ENCODE results near the gene IQGAP1.
A peak's percentile ranks its signal among the peaks of the same experiment; 100 is the strongest.
"Not testable (repeated sequence)": the region's sequence is repeated elsewhere in the genome, so short reads cannot be mapped to it uniquely, and the experiment has no call there.

Gene IQGAP1

DNA sequence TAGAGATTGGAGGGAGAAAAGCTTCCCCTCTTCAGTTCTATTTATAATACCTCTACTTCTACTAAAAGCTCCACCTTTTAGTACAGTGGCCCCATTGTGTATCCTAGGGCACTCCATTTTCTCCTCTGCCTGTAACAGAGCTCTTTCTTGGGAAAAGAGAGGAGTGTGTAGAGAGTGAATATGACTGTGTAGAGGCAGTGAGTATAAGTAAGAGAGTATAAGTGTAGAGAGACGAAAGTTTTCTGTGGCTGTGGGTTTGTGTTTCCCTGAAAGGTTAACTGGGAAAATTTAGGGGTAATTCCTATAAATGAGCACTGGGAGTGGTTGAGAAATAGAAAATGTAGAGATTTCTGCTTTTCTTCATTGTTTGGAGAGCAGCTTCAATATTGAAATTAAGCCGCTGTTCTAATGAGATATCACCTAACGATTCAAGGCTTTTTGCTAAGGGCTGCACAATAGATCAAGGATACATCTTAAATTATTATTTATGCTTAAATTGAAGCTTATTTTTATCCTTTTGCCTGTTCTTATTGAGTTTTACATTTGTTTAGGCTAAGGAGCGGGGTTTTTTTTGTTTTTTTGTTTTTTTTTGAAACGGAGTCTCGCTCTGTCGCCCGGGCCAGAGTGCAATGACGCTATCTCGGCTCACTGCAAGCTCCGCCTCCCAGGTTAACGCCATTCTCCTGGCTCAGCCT lies 6.9 kb downstream of the IQGAP1 start:
- H3K4me1 Mint-ChIP-seq, result peaks cover 71% of the 10 kb centered on the region
- H3K9me3 Mint-ChIP-seq, result no peaks in the 10 kb centered on the region
- ATAC-seq (no peak), DNase-seq (no peak)
- H3K27ac Mint-ChIP-seq, result peak overlapping the region in 1 of 2 donors; percentile 40
- peak overlapping the region in 1 of 2 donors; percentile 45 for H3K4me3 Mint-ChIP-seq
- no peaks in the 10 kb centered on the region for H3K27me3 Mint-ChIP-seq

GRCh38 chr15:90396321-90396720 lies 8.3 kb downstream of the IQGAP1 start:
- ATAC-seq, result no peak
- H3K27ac Mint-ChIP-seq, result no peak overlapping the region
- DNase-seq, result no peak
- H3K9me3 Mint-ChIP-seq, result no peaks in the 10 kb centered on the region
- H3K27me3 Mint-ChIP-seq, result no peaks in the 10 kb centered on the region
- H3K4me1 Mint-ChIP-seq, result peaks cover 71% of the 10 kb centered on the region
- no peak overlapping the region for H3K4me3 Mint-ChIP-seq

- ATAC-seq (peak; percentile 66), DNase-seq (no peak)
- Mint-ChIP-seq H3K27ac (peak overlapping the region; percentile 95 to 99), H3K4me3 (peak overlapping the region; percentile 63 to 72), H3K27me3 (no peaks in the 10 kb centered on the region), H3K9me3 (no peaks in the 10 kb centered on the region), H3K4me1 (peaks cover 73% of the 10 kb centered on the region)
These were observed 12.1 kb downstream of the IQGAP1 start for GRCh38 chr15:90400005-90400758.

- Mint-ChIP-seq H3K4me3 (peak overlapping the region; percentile 63 to 72), H3K27me3 (no peaks in the 10 kb centered on the region), H3K27ac (peak overlapping the region; percentile 95 to 99), H3K9me3 (no peaks in the 10 kb centered on the region), H3K4me1 (peaks cover 72% of the 10 kb centered on the region)
- DNase-seq, result peak; percentile 52 to 70
- ATAC-seq, result peak; percentile 100
These were observed 12.8 kb downstream of the IQGAP1 start for GRCh38 chr15:90400759-90401314.

DNA sequence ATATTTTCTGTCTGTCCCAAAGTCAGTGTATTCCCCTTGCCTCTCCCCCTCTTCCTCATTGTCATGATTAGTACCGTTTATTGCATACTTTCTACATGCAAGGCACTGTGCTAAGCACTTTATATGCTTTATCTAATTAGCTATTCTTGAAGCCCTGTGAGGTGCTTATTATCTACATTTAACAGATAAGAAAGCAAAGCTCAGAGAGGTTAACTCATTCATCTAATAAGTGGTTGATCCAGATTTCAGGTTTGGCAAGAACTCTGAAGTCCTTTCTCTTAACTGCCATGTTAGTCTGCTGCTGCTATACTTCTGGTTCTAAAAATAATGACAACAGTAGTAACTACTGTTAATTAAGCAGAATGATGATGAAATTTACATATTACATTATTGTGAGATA lies 13.5 kb downstream of the IQGAP1 start:
- Mint-ChIP-seq H3K4me1 (peaks cover 73% of the 10 kb centered on the region), H3K27ac (peak overlapping the region; percentile 95 to 99), H3K4me3 (peak overlapping the region; percentile 63 to 72), H3K9me3 (no peaks in the 10 kb centered on the region), H3K27me3 (no peaks in the 10 kb centered on the region)
- DNase-seq (no peak), ATAC-seq (no peak)

- Mint-ChIP-seq H3K27me3 (no peaks in the 10 kb centered on the region), H3K9me3 (no peaks in the 10 kb centered on the region), H3K4me1 (peaks cover 80% of the 10 kb centered on the region), H3K4me3 (peak overlapping the region; percentile 31 to 47), H3K27ac (peak overlapping the region; percentile 38 to 99)
- no peak for ATAC-seq
- DNase-seq, result no peak
These were observed 14.2 kb downstream of the IQGAP1 start for GRCh38 chr15:90402223-90402622.

- ATAC-seq, result no peak
- no peaks in the 10 kb centered on the region for H3K9me3 Mint-ChIP-seq
- no peaks in the 10 kb centered on the region for H3K27me3 Mint-ChIP-seq
- peak overlapping the region in 1 of 2 donors; percentile 99 for H3K27ac Mint-ChIP-seq
- DNase-seq, result no peak
- peaks cover 86% of the 10 kb centered on the region for H3K4me1 Mint-ChIP-seq
- no peak overlapping the region for H3K4me3 Mint-ChIP-seq
These were observed 14.7 kb downstream of the IQGAP1 start for GRCh38 chr15:90402767-90403166.

DNA sequence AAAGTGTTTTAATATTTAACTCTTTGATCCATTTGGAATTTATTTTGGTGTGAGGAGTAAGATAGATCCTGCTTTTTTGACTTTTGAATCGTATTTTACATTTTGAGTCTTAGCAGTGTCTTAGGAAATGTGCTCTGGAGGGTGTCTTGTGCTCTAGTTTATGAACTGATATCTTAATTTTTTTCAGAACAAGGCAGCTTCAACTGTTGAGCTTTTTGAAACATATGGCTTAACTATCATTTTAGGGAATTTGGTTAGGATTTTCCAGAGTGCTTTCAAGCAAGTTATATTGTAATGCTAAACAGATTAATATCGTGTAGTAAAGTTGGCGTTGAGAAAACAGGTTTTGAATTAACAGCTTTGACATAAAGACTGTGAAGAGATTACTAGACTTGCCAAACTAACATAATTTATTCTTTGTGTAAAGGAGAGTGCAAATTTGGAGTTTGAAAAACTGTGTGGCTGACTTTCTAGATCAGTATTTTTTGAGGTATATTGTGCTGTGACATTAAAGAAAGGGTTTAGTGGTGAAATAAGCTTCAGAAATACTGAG lies 17.1 kb downstream of the IQGAP1 start:
- H3K4me1 Mint-ChIP-seq, result peaks cover 91% of the 10 kb centered on the region
- peaks cover 5 to 8% of the 10 kb centered on the region in 2 donors for H3K9me3 Mint-ChIP-seq
- H3K27me3 Mint-ChIP-seq, result no peaks in the 10 kb centered on the region
- ATAC-seq, result no peak
- DNase-seq, result no peak
- H3K27ac Mint-ChIP-seq, result no peak overlapping the region
- no peak overlapping the region for H3K4me3 Mint-ChIP-seq

GRCh38 chr15:90407336-90407735 lies 19.3 kb downstream of the IQGAP1 start:
- Mint-ChIP-seq H3K4me3 (peak overlapping the region; percentile 50 to 54), H3K27ac (peak overlapping the region; percentile 37 to 86), H3K9me3 (peaks cover 5 to 8% of the 10 kb centered on the region in 2 donors), H3K27me3 (no peaks in the 10 kb centered on the region), H3K4me1 (peaks cover 80% of the 10 kb centered on the region)
- ATAC-seq, result no peak
- no peak for DNase-seq

GRCh38 chr15:90407871-90408317 lies 19.9 kb downstream of the IQGAP1 start:
- peak overlapping the region; percentile 37 to 86 for H3K27ac Mint-ChIP-seq
- H3K4me3 Mint-ChIP-seq, result peak overlapping the region; percentile 24 to 54
- no peaks in the 10 kb centered on the region for H3K27me3 Mint-ChIP-seq
- peak; percentile 52 to 60 for DNase-seq
- peaks cover 81% of the 10 kb centered on the region for H3K4me1 Mint-ChIP-seq
- ATAC-seq, result peak; percentile 98
- H3K9me3 Mint-ChIP-seq, result peaks cover 5 to 8% of the 10 kb centered on the region in 2 donors

DNA sequence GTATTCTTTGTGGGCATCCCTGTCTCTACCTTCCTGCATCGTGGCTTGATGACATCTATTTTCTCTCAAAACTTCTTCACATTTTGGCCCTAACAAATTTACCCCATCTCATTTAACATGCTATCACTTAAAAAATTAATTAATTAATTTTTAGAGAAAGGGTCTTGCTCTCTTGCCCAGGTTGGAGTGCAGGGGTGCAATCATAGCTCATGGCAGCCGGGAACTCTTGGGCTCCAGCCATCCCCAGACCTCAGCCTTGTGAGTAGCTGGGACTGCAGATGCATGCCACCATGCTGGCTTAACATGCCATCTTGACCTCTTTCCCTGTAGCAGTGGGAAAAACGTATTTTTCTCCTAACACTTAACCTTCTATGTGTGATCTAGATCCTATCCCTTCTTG lies 20.6 kb downstream of the IQGAP1 start:
- no peaks in the 10 kb centered on the region for H3K27me3 Mint-ChIP-seq
- peak overlapping the region in 1 of 2 donors; percentile 4 for H3K4me3 Mint-ChIP-seq
- no peak overlapping the region for H3K27ac Mint-ChIP-seq

GRCh38 chr15:90409587-90409986 lies 21.5 kb downstream of the IQGAP1 start:
- not testable (repeated sequence) for H3K27ac Mint-ChIP-seq, H3K9me3 Mint-ChIP-seq, DNase-seq, ATAC-seq, H3K27me3 Mint-ChIP-seq
- H3K4me3 Mint-ChIP-seq, result peak overlapping the region in 1 of 2 donors; percentile 59
- H3K4me1 Mint-ChIP-seq, result peaks cover 85% of the 10 kb centered on the region

More for the DNA sequence above, 20.6 kb downstream of the IQGAP1 start:
- Mint-ChIP-seq H3K9me3 (peaks cover 5 to 8% of the 10 kb centered on the region in 2 donors), H3K4me1 (peaks cover 85% of the 10 kb centered on the region)
- DNase-seq (no peak), ATAC-seq (no peak)

DNA sequence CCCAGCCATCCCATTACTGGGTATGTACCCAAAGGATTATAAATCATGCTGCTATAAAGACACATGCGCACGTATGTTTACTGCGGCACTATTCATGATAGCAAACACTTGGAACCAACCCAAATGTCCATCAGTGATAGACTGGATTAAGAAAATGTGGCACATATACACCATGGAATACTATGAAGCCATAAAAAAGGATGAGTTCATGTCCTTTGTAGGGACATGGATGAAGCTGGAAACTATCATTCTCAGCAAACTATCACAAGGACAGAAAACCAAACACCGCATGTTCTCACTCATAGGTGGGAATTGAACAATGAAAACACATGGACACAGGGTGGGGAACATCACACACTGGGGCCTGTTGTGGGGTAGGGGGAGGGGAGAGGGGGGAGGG lies 22.3 kb downstream of the IQGAP1 start:
- H3K9me3 Mint-ChIP-seq, H3K27me3 Mint-ChIP-seq, H3K4me3 Mint-ChIP-seq, ATAC-seq, DNase-seq, H3K27ac Mint-ChIP-seq: not testable (repeated sequence)
- peaks cover 82% of the 10 kb centered on the region for H3K4me1 Mint-ChIP-seq

- peaks cover 81% of the 10 kb centered on the region for H3K4me1 Mint-ChIP-seq
- no peak overlapping the region for H3K4me3 Mint-ChIP-seq
- H3K9me3 Mint-ChIP-seq, result peaks cover 5 to 8% of the 10 kb centered on the region in 2 donors
- no peak for ATAC-seq
- DNase-seq, result no peak
- no peaks in the 10 kb centered on the region for H3K27me3 Mint-ChIP-seq
- no peak overlapping the region for H3K27ac Mint-ChIP-seq
These were observed 23.1 kb downstream of the IQGAP1 start for GRCh38 chr15:90411176-90411575.

- Mint-ChIP-seq H3K27me3 (no peaks in the 10 kb centered on the region), H3K27ac (peak overlapping the region; percentile 39 to 53), H3K4me1 (peaks cover 79% of the 10 kb centered on the region), H3K4me3 (peak overlapping the region; percentile 35 to 73), H3K9me3 (peaks cover 10 to 13% of the 10 kb centered on the region in 2 donors)
- DNase-seq (peak in 1 of 2 donors; percentile 22), ATAC-seq (peak; percentile 70)
These were observed 24.5 kb downstream of the IQGAP1 start for GRCh38 chr15:90412356-90413194.

Data from stimulated activated naive CD8-positive, alpha-beta T cell treated with anti-CD3 and anti-CD28 coated beads, Interleukin-15, amount 100 ng/mL, for 72 hours (primary cell).